DOHH2 (cell line): Measurements from ENCODE around the gene MBOAT7.

Experiments used
- H3F3A ChIP-seq: fragments of 200-600 bp; sonication (generic), shearing (Covaris generic); 2 replicates; pipeline ENCODE4 v1.6.0; 2016; ENCODE audit warnings: antibody characterized with exemption, mild to moderate bottlenecking; ENCODE audit not compliant: control insufficient read depth, insufficient read depth
- H3K27ac ChIP-seq: fragments of 200-600 bp; sonication (generic); 2 replicates; pipeline ENCODE4 v1.5.1; 2014; ENCODE audit warnings: low read depth, mild to moderate bottlenecking, low read length, moderate library complexity
- H3K27me3 ChIP-seq: fragments of 200-600 bp; sonication (generic); 2 replicates; pipeline ENCODE4 v1.6.1; 2014; ENCODE audit warnings: mild to moderate bottlenecking, low read length, mixed read lengths; ENCODE audit not compliant: control insufficient read depth
- H3K36me3 ChIP-seq: fragments of 200-600 bp; sonication (generic); 2 replicates; pipeline ENCODE4 v1.6.1; 2014; ENCODE audit warnings: mild to moderate bottlenecking, low read length, moderate library complexity, mixed read lengths; ENCODE audit not compliant: control insufficient read depth
- H3K4me1 ChIP-seq: fragments of 200-600 bp; sonication (generic); 2 replicates; pipeline ENCODE4 v1.6.1; 2014; ENCODE audit warnings: mild to moderate bottlenecking, low read length, mixed read lengths; ENCODE audit not compliant: control insufficient read depth
- H3K4me2 ChIP-seq: fragments of 200-600 bp; sonication (generic); 2 replicates; pipeline ENCODE4 v1.6.0; 2014; ENCODE audit warnings: mild to moderate bottlenecking, low read length, moderate library complexity
- H3K4me3 ChIP-seq: fragments of 200-600 bp; sonication (generic); 2 replicates; pipeline ENCODE4 v1.5.1; 2014; ENCODE audit warnings: mild to moderate bottlenecking, low read length, mixed read lengths
- H3K79me2 ChIP-seq: fragments of 200-600 bp; sonication (generic); 2 replicates; pipeline ENCODE4 v1.6.1; 2014; ENCODE audit warnings: mild to moderate bottlenecking, low read length, mixed read lengths; ENCODE audit not compliant: control insufficient read depth
- H3K9me2 ChIP-seq: fragments of 200-600 bp; sonication (generic); replicated peaks from 2 replicates; pipeline ENCODE4 v1.6.1; 2014; ENCODE audit warnings: mild to moderate bottlenecking, low read length, mixed read lengths; ENCODE audit not compliant: control insufficient read depth
- H3K9me3 ChIP-seq: fragments of 200-600 bp; sonication (generic); 2 replicates; pipeline ENCODE4 v1.6.1; 2014; ENCODE audit warnings: antibody characterized with exemption, low read length, mixed read lengths; ENCODE audit not compliant: control insufficient read depth, insufficient read depth
- H4K20me1 ChIP-seq: fragments of 200-600 bp; sonication (generic); 2 replicates; pipeline ENCODE4 v1.6.0; 2014; ENCODE audit warnings: low read depth, mild to moderate bottlenecking, antibody characterized with exemption, low read length, moderate library complexity; ENCODE audit not compliant: control insufficient read depth, insufficient read depth
- EZH2phosphoT487 ChIP-seq: fragments of 200-600 bp; sonication (generic); IDR thresholded peaks from 2 replicates; pipeline ENCODE4 v1.6.1; 2017; ENCODE audit warnings: borderline replicate concordance, mild to moderate bottlenecking, antibody characterized with exemption, low read length, moderate library complexity, mixed read lengths
- TF ChIP-seq, protein P1 (sequence below): fragments of 200-600 bp; sonication (generic); IDR thresholded peaks from one replicate; pipeline ENCODE4 v1.5.1; 2014; ENCODE audit warnings: antibody characterized with exemption, mild to moderate bottlenecking, low read depth, low read length; ENCODE audit not compliant: poor library complexity, severe bottlenecking

MBOAT7 gene

DNA sequence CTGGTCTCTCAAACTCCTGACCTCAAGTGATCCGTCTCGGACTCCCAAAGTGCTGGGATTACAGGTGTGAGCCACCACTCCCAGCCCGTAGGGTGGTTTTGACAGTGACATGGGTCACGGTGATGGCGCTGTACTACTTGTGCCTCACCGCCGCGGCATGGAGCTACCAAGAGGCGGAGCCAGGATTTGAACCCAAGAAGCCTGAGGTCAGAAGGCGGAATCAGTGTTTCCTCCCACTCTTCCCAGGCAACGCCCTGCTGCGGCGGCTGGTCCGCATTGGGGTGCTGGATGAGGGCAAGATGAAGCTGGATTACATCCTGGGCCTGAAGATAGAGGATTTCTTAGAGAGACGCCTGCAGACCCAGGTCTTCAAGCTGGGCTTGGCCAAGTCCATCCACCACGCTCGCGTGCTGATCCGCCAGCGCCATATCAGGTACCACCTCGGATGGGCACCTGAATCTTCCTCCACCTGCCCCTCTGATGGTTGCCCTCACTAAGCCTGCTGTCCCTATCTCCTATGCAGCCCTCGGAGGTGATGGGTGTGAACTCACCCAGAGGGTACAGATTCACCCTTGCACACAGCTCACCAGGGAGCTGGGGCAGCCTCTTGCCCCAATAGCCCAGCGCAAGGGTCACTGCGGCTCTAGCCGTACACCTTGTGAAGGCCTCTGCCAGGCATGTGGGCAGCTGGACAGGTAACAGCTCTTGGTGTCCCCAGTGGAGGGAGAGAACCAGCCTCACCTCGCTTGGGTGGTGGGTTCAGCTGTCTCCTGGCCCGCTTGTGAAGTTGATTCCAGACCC lies 16.9 kb upstream of the MBOAT7 start:
- no peak for TF ChIP-seq EZH2phosphoT487
- TF ChIP-seq, protein P1, sequence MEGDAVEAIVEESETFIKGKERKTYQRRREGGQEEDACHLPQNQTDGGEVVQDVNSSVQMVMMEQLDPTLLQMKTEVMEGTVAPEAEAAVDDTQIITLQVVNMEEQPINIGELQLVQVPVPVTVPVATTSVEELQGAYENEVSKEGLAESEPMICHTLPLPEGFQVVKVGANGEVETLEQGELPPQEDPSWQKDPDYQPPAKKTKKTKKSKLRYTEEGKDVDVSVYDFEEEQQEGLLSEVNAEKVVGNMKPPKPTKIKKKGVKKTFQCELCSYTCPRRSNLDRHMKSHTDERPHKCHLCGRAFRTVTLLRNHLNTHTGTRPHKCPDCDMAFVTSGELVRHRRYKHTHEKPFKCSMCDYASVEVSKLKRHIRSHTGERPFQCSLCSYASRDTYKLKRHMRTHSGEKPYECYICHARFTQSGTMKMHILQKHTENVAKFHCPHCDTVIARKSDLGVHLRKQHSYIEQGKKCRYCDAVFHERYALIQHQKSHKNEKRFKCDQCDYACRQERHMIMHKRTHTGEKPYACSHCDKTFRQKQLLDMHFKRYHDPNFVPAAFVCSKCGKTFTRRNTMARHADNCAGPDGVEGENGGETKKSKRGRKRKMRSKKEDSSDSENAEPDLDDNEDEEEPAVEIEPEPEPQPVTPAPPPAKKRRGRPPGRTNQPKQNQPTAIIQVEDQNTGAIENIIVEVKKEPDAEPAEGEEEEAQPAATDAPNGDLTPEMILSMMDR = no peak

DNA sequence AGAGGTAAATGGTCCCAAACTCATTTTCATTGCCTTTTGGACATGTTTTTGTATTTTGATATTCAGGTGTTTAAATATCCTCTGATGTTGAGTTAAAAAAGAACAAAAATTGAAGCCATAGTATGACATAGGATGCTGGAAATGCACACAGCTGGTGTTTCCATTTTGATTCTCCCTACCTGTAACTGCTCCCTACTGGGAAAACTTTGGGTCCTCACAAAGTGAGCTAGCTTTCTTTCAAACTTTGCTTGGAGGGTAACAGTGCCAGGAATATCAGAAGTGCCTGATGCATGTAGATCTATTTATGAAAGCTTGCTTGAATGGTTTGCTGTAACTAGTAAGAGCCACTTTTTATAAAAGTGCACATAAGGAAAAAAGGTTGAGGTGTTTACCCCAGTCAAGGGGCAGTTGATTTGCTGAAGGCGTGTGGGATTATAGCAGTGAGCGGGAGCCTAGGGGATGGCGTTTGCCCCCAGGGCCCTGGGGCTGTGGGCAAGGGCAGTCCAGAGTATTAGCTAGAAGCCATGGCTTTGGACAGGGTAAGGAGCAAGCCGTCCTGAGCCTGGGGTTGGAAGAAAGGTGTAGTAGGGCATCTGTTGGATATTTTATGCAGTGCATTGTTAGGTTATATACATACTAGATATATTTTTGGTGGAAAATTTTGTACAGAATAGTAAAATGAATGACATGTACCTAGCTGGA lies 15.5 kb upstream of the MBOAT7 start:
- Histone ChIP-seq H3K27me3 (no peaks in the 10 kb centered on the region), H3K27ac (no peak overlapping the region), H3K79me2 (peaks cover 82% of the 10 kb centered on the region), H3K4me3 (peak overlapping the region; percentile 25), H4K20me1 (peaks cover 53% of the 10 kb centered on the region), H3K4me1 (peaks cover 47% of the 10 kb centered on the region), H3K4me2 (peak overlapping the region; percentile 91), H3K9me3 (no peaks in the 10 kb centered on the region), H3K36me3 (peaks cover 92% of the 10 kb centered on the region), H3K9me2 (no peaks in the 10 kb centered on the region), H3F3A (peaks cover 78% of the 10 kb centered on the region)
- TF ChIP-seq, protein P1 = no peak
- no peak for TF ChIP-seq EZH2phosphoT487

More for the DNA sequence above, 16.9 kb upstream of the MBOAT7 start:
- H3F3A ChIP-seq = peaks cover 83% of the 10 kb centered on the region
- H3K4me2 ChIP-seq = peak overlapping the region; percentile 8; the same call in 1 of the 2 replicates
- H3K36me3 ChIP-seq = peaks cover 88% of the 10 kb centered on the region
- H3K9me2 ChIP-seq = no peaks in the 10 kb centered on the region
- H3K9me3 ChIP-seq = no peaks in the 10 kb centered on the region
- no peak overlapping the region for H3K4me3 ChIP-seq
- peaks cover 51% of the 10 kb centered on the region for H4K20me1 ChIP-seq
- H3K79me2 ChIP-seq = peaks cover 71% of the 10 kb centered on the region
- no peaks in the 10 kb centered on the region for H3K27me3 ChIP-seq
- H3K27ac ChIP-seq = no peak overlapping the region
- H3K4me1 ChIP-seq = peaks cover 47% of the 10 kb centered on the region

DNA sequence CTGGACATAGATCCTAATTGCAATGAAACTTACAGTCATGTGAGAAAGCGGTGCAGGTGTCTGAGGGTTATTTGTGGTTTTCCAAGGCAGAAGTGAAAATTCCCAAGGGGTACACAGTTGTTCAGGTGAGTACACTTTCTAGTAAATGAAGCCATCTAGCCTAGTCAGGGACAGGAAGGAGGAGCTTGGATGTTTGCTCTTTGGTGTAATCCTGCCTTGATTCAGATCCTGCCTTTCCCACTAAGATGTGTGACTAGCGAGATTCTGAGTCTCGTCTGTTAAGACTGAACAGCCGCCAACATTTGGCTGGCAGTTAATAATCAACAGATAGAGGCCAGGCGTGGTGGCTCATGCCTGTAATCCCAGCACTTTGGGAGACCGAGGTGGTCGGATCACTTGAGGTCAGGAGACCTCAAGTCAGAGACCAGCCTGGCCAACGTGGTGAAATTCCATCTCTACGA lies 13.8 kb upstream of the MBOAT7 start:
- peaks cover 53% of the 10 kb centered on the region for H4K20me1 ChIP-seq
- peaks cover 78% of the 10 kb centered on the region for H3K79me2 ChIP-seq
- peaks cover 75% of the 10 kb centered on the region for H3K36me3 ChIP-seq
- TF ChIP-seq, protein P1 = no peak
- no peak for TF ChIP-seq EZH2phosphoT487
- no peaks in the 10 kb centered on the region for H3K9me3 ChIP-seq
- H3K9me2 ChIP-seq = no peaks in the 10 kb centered on the region
- peak overlapping the region; percentile 89; the same call in 1 of the 2 replicates for H3K27ac ChIP-seq
- H3K27me3 ChIP-seq = no peaks in the 10 kb centered on the region
- peak overlapping the region; percentile 91 for H3K4me2 ChIP-seq
- H3F3A ChIP-seq = peaks cover 65% of the 10 kb centered on the region
- H3K4me3 ChIP-seq = peak overlapping the region; percentile 84
- H3K4me1 ChIP-seq = peaks cover 53% of the 10 kb centered on the region
